HEK293T (cell line): Measurements from ENCODE around the gene CHDH.

Experiments used
- FOXA1 ChIP-seq: fragments of 450-650 bp; IDR thresholded peaks from 2 replicates; pipeline ENCODE4 v1.6.1; 2016; ENCODE audit warnings: mild to moderate bottlenecking
- HDGF ChIP-seq: fragments of 450-650 bp; IDR thresholded peaks from 2 replicates; pipeline ENCODE4 v1.6.1; 2017; ENCODE audit warnings: antibody characterized with exemption, borderline replicate concordance
- SP1 ChIP-seq: fragments of 450-650 bp; IDR thresholded peaks from 2 replicates; pipeline ENCODE4 v1.6.1; 2017

- no peak for TF ChIP-seq FOXA1
- TF ChIP-seq HDGF = no peak
- no peak for TF ChIP-seq SP1
Observed at GRCh38 chr3:53790470-53790869, 55.7 kb downstream of the CHDH start.
